PFSK-1 (cell line): ENCODE data around the gene NRP2.

Experiments
- FOXP2 ChIP-seq: optimal IDR thresholded peaks from 2 replicates; pipeline ENCODE3; 2011; ENCODE audit warnings: borderline replicate concordance, control low read depth, inconsistent platforms; ENCODE audit not compliant: insufficient read depth; ENCODE audit errors: extremely low read length, extremely low read depth
- POLR2AphosphoS5 ChIP-seq: IDR thresholded peaks from 2 replicates; pipeline ENCODE4 v1.6.1; 2012; ENCODE audit warnings: low read depth, mild to moderate bottlenecking, control low read depth, low read length, moderate library complexity
- REST ChIP-seq, 2 experiments: IDR thresholded peaks; 2 replicates each; pipeline versions ENCODE4 v1.6.1 to v1.8.0; 2011 to 2012; ENCODE audit warnings: low read depth in 2 of 2, low read length in 2 of 2, control low read depth in 1 of 2, inconsistent platforms in 1 of 2, mild to moderate bottlenecking in 1 of 2, moderate library complexity in 1 of 2; ENCODE audit not compliant: insufficient read depth in 1 of 2
- SIN3A ChIP-seq: IDR thresholded peaks from 2 replicates; pipeline ENCODE4 v1.6.1; 2012; ENCODE audit warnings: mild to moderate bottlenecking, low read length, moderate library complexity, borderline replicate concordance; ENCODE audit not compliant: insufficient read depth
- TAF1 ChIP-seq: IDR thresholded peaks from 2 replicates; pipeline ENCODE4 v1.6.1; 2012; ENCODE audit warnings: low read length, control low read depth, borderline replicate concordance; ENCODE audit not compliant: insufficient read depth

Gene NRP2

GRCh38 chr2:205657579-205657978 is 24.7 kb upstream of the NRP2 start:
- no peak for TF ChIP-seq TAF1
- no peak for TF ChIP-seq FOXP2
- no peak for TF ChIP-seq REST (IDR thresholded peaks at IDR 0.05; ENCODE audit: insufficient read depth in 1 of 2, low read depth in 2 of 2, low read length in 2 of 2)
- no peak for TF ChIP-seq POLR2AphosphoS5
- no peak for TF ChIP-seq SIN3A

GRCh38 chr2:205658068-205658467 is 24.2 kb upstream of the NRP2 start:
- TF ChIP-seq POLR2AphosphoS5: no peak

GRCh38 chr2:205658572-205658971 is 23.7 kb upstream of the NRP2 start:
- TF ChIP-seq FOXP2: no peak
- no peak for TF ChIP-seq REST (IDR thresholded peaks at IDR 0.05; ENCODE audit: insufficient read depth in 1 of 2, low read depth in 2 of 2, low read length in 2 of 2)

GRCh38 chr2:205659922-205660321 is 22.4 kb upstream of the NRP2 start:
- no peak for TF ChIP-seq POLR2AphosphoS5
- TF ChIP-seq SIN3A: no peak
- TF ChIP-seq FOXP2: no peak
- no peak for TF ChIP-seq REST (IDR thresholded peaks at IDR 0.05; ENCODE audit: insufficient read depth in 1 of 2, low read depth in 2 of 2, low read length in 2 of 2)
- TF ChIP-seq TAF1: no peak

GRCh38 chr2:205660521-205661124 is 21.7 kb upstream of the NRP2 start:
- TF ChIP-seq REST (IDR thresholded peaks at IDR 0.05; ENCODE audit: insufficient read depth in 1 of 2, low read depth in 2 of 2, low read length in 2 of 2) (no peak), TAF1 (no peak), FOXP2 (no peak), POLR2AphosphoS5 (no peak), SIN3A (no peak)

GRCh38 chr2:205661281-205661680 is 21.0 kb upstream of the NRP2 start:
- no peak for TF ChIP-seq TAF1
- no peak for TF ChIP-seq POLR2AphosphoS5
- TF ChIP-seq FOXP2: no peak
- no peak for TF ChIP-seq SIN3A
- TF ChIP-seq REST (IDR thresholded peaks at IDR 0.05; ENCODE audit: insufficient read depth in 1 of 2, low read depth in 2 of 2, low read length in 2 of 2): no peak
